GM06990 (cell line): Measurements from ENCODE around the gene FBN1.
A peak's percentile ranks its signal among the peaks of the same experiment; 100 is the strongest.

ENCODE experiments used
- DNase-seq: peaks from one replicate; pipeline ENCODE4 v3.0.0-alpha.2; 2011; ENCODE audit not compliant: insufficient read length; ENCODE audit errors: extremely low read depth
- H3K27me3 ChIP-seq: replicated peaks from 2 replicates; pipeline ENCODE4 v1.6.0; 2011; ENCODE audit warnings: low read length; ENCODE audit not compliant: control insufficient read depth, insufficient read depth
- H3K36me3 ChIP-seq: 2 replicates; pipeline ENCODE4 v1.5.1; 2011; ENCODE audit warnings: low read length; ENCODE audit not compliant: control insufficient read depth, insufficient read depth
- H3K4me3 ChIP-seq: replicated peaks from 2 replicates; pipeline ENCODE4 v1.5.1; 2011; ENCODE audit warnings: low read depth, mild to moderate bottlenecking, control low read depth, low read length
- TF ChIP-seq, protein P1 (sequence below): IDR thresholded peaks from 2 replicates; pipeline ENCODE4 v1.5.1; 2011; ENCODE audit warnings: low read length, control low read depth, mild to moderate bottlenecking, inconsistent platforms; ENCODE audit not compliant: insufficient read depth, poor library complexity, severe bottlenecking

The FBN1 gene

GRCh38 chr15:48645558-48646330 is at the start of gene FBN1:
Gene FBN1 (minus strand): TSS chr15:48645709. CDS start chr15:48644769, 940 bp downstream.
- Histone ChIP-seq H3K4me3 (peak within 1 kb of the TSS; percentile 85), H3K27me3 (no peaks in the 10 kb centered on the region), H3K36me3 (no peaks in the 10 kb centered on the region)
- DNase-seq: peak; percentile 74
- TF ChIP-seq, protein P1, sequence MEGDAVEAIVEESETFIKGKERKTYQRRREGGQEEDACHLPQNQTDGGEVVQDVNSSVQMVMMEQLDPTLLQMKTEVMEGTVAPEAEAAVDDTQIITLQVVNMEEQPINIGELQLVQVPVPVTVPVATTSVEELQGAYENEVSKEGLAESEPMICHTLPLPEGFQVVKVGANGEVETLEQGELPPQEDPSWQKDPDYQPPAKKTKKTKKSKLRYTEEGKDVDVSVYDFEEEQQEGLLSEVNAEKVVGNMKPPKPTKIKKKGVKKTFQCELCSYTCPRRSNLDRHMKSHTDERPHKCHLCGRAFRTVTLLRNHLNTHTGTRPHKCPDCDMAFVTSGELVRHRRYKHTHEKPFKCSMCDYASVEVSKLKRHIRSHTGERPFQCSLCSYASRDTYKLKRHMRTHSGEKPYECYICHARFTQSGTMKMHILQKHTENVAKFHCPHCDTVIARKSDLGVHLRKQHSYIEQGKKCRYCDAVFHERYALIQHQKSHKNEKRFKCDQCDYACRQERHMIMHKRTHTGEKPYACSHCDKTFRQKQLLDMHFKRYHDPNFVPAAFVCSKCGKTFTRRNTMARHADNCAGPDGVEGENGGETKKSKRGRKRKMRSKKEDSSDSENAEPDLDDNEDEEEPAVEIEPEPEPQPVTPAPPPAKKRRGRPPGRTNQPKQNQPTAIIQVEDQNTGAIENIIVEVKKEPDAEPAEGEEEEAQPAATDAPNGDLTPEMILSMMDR: no peak

- TF ChIP-seq, protein P1: no peak
- no peaks in the 10 kb centered on the region for H3K36me3 ChIP-seq
- DNase-seq: no peak
- H3K4me3 ChIP-seq: no peak overlapping the region
- H3K27me3 ChIP-seq: no peaks in the 10 kb centered on the region
Measured at GRCh38 chr15:48693484-48693883, 48.0 kb upstream of the FBN1 start.

DNA sequence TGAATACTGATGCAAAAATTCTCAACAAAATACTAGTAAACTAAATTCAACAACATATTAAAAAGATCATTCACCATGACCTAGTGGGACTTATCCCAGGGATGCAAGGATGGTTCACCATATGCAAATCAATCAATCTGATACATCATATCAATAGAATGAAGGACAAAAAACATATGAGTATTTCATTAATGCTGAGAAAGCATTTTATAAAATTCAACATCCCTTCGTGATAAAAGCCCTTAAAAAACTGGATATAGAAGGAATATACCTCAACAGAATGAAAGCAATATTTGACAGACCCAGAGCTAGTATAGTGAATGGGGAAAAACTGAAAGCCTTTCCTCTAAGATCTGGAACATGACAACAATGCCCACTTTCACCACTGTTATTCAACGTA is 43.0 kb upstream of the FBN1 start:
- Histone ChIP-seq H3K36me3 (no peaks in the 10 kb centered on the region), H3K4me3 (no peak overlapping the region), H3K27me3 (no peaks in the 10 kb centered on the region)
- TF ChIP-seq, protein P1: no peak
- DNase-seq: no peak

- Histone ChIP-seq H3K27me3 (no peaks in the 10 kb centered on the region), H3K36me3 (no peaks in the 10 kb centered on the region), H3K4me3 (no peak overlapping the region)
- no peak for DNase-seq
- TF ChIP-seq, protein P1: no peak
Measured at GRCh38 chr15:48683991-48684765, 38.7 kb upstream of the FBN1 start.

- TF ChIP-seq, protein P1: no peak
- Histone ChIP-seq H3K36me3 (no peaks in the 10 kb centered on the region), H3K27me3 (no peaks in the 10 kb centered on the region), H3K4me3 (no peak overlapping the region)
- DNase-seq: no peak
Measured at GRCh38 chr15:48682942-48683651, 37.6 kb upstream of the FBN1 start.
